HEK293 (cell line): ENCODE data around the gene BID.

Source experiments
- CTCF ChIA-PET: fragments of 350-600 bp; formaldehyde crosslinking; extraction: SDS; loops from one replicate; lab custom pipeline; 2021; ENCODE audit warnings: antibody characterized with exemption; lab: Yijun Ruan, JAX
- POLR2A ChIA-PET: fragments of 300-600 bp; formaldehyde crosslinking; extraction: SDS; loops from one replicate; lab custom pipeline; 2020; ENCODE audit warnings: antibody characterized with exemption, inconsistent platforms; lab: Yijun Ruan, JAX
- H3K27ac ChIP-seq: fragments of 200-500 bp; sonication (Bioruptor generic); 2 replicates; pipeline ENCODE4 v1.5.1; 2014; ENCODE audit warnings: low read depth, low read length, control low read depth, inconsistent platforms; ENCODE audit errors: extremely low read depth
- H3K36me3 ChIP-seq, 2 experiments: fragments of 200-500 bp in 1 of 2; sonication (Bioruptor generic) in 1 of 2; 1 replicate in 1 of 2; 2 replicates in 1 of 2; pipeline ENCODE4 v1.5.1; 2014 to 2017; ENCODE audit warnings: inconsistent platforms in 2 of 2, low read length in 2 of 2; ENCODE audit not compliant: control insufficient read depth in 2 of 2, insufficient read depth in 1 of 2
- H3K4me1 ChIP-seq: fragments of 200-500 bp; sonication (Bioruptor generic); 2 replicates; pipeline ENCODE4 v1.5.1; 2014; ENCODE audit warnings: mild to moderate bottlenecking, low read length, inconsistent platforms; ENCODE audit not compliant: control insufficient read depth, insufficient read depth
- H3K4me3 ChIP-seq: 2 replicates; pipeline ENCODE4 v1.5.1; 2011; ENCODE audit warnings: low read depth, mild to moderate bottlenecking, control low read depth, low read length, moderate library complexity
- H3K9me3 ChIP-seq: fragments of 200-500 bp; sonication (Bioruptor generic); 2 replicates; pipeline ENCODE4 v1.5.1; 2014; ENCODE audit warnings: low read depth, low read length, inconsistent platforms; ENCODE audit not compliant: control insufficient read depth, insufficient read depth
- BCL11A ChIP-seq: fragments of 450-650 bp; formaldehyde crosslinking; IDR thresholded peaks from 2 replicates; pipeline ENCODE4 v1.5.1; 2016; ENCODE audit warnings: low read depth, missing biosample characterization, missing genetic modification characterization
- GLI4 ChIP-seq: fragments of 450-650 bp; formaldehyde crosslinking; IDR thresholded peaks from 2 replicates; pipeline ENCODE4 v1.5.1; 2016; ENCODE audit warnings: missing biosample characterization, missing genetic modification characterization
- GLIS1 ChIP-seq: fragments of 450-650 bp; formaldehyde crosslinking; IDR thresholded peaks from 2 replicates; pipeline ENCODE4 v1.5.1; 2016; ENCODE audit warnings: missing biosample characterization, missing genetic modification characterization
- KLF8 ChIP-seq: fragments of 450-650 bp; formaldehyde crosslinking; IDR thresholded peaks from 2 replicates; pipeline ENCODE4 v1.5.1; 2016; ENCODE audit warnings: missing biosample characterization, missing genetic modification characterization
- MEIS1 ChIP-seq: sonication (generic); formaldehyde crosslinking; IDR thresholded peaks from 2 replicates; pipeline ENCODE4 v1.8.1; 2022; ENCODE audit warnings: missing genetic modification reagents, mild to moderate bottlenecking, borderline replicate concordance
- SP2 ChIP-seq: fragments of 450-650 bp; formaldehyde crosslinking; IDR thresholded peaks from 2 replicates; pipeline ENCODE4 v1.5.1; 2016; ENCODE audit warnings: missing biosample characterization, missing genetic modification characterization
- ZBTB17 ChIP-seq: fragments of 450-650 bp; formaldehyde crosslinking; IDR thresholded peaks from 2 replicates; pipeline ENCODE4 v1.5.1; 2016; ENCODE audit warnings: missing biosample characterization, missing genetic modification characterization
- ZNF114 ChIP-seq: fragments of 450-650 bp; formaldehyde crosslinking; IDR thresholded peaks from 2 replicates; pipeline ENCODE4 v1.5.0; 2017; ENCODE audit warnings: missing biosample characterization, missing genetic modification characterization
- ZNF211 ChIP-seq: fragments of 450-650 bp; formaldehyde crosslinking; IDR thresholded peaks from 2 replicates; pipeline ENCODE4 v1.5.1; 2016; ENCODE audit warnings: low read depth, missing biosample characterization, missing genetic modification characterization
- ZNF266 ChIP-seq: fragments of 450-650 bp; formaldehyde crosslinking; IDR thresholded peaks from 2 replicates; pipeline ENCODE4 v1.5.1; 2016; ENCODE audit warnings: missing biosample characterization, missing genetic modification characterization, low read depth
- ZNF280D ChIP-seq: fragments of 450-650 bp; formaldehyde crosslinking; IDR thresholded peaks from 2 replicates; pipeline ENCODE4 v1.5.1; 2016; ENCODE audit warnings: missing biosample characterization, missing genetic modification characterization
- ZNF341 ChIP-seq: fragments of 450-650 bp; formaldehyde crosslinking; IDR thresholded peaks from 2 replicates; pipeline ENCODE4; 2016; ENCODE audit warnings: low read depth, missing biosample characterization, missing genetic modification characterization
- ZNF398 ChIP-seq: fragments of 450-650 bp; formaldehyde crosslinking; IDR thresholded peaks from 2 replicates; pipeline ENCODE4 v1.5.1; 2017; ENCODE audit warnings: missing biosample characterization, missing genetic modification characterization
- ZNF416 ChIP-seq: fragments of 450-650 bp; formaldehyde crosslinking; IDR thresholded peaks from 2 replicates; pipeline ENCODE4 v1.5.1; 2016; ENCODE audit warnings: missing biosample characterization, missing genetic modification characterization
- ZNF433 ChIP-seq: fragments of 450-650 bp; formaldehyde crosslinking; IDR thresholded peaks from 2 replicates; pipeline ENCODE4 v1.5.1; 2016; ENCODE audit warnings: missing biosample characterization, missing genetic modification characterization, low read depth
- ZNF48 ChIP-seq: fragments of 450-650 bp; formaldehyde crosslinking; IDR thresholded peaks from 2 replicates; pipeline ENCODE4 v1.5.1; 2016; ENCODE audit warnings: missing biosample characterization, missing genetic modification characterization
- ZNF560 ChIP-seq: fragments of 450-650 bp; formaldehyde crosslinking; IDR thresholded peaks from 2 replicates; pipeline ENCODE4 v1.5.1; 2017; ENCODE audit warnings: missing biosample characterization, missing genetic modification characterization, borderline replicate concordance
- ZNF561 ChIP-seq: fragments of 450-650 bp; IDR thresholded peaks from 2 replicates; pipeline ENCODE4 v1.5.1; 2018; ENCODE audit warnings: missing biosample characterization, missing genetic modification characterization, borderline replicate concordance
- ZNF600 ChIP-seq: fragments of 450-650 bp; formaldehyde crosslinking; IDR thresholded peaks from 2 replicates; pipeline ENCODE4 v1.5.1; 2016; ENCODE audit warnings: missing biosample characterization, missing genetic modification characterization
- ZNF654 ChIP-seq: fragments of 450-650 bp; formaldehyde crosslinking; IDR thresholded peaks from 2 replicates; pipeline ENCODE4 v1.5.1; 2016; ENCODE audit warnings: low read depth, missing biosample characterization, missing genetic modification characterization
- ZNF664 ChIP-seq: fragments of 450-650 bp; formaldehyde crosslinking; IDR thresholded peaks from 2 replicates; pipeline ENCODE4 v1.5.1; 2016; ENCODE audit warnings: missing biosample characterization, missing genetic modification characterization
- ZNF701 ChIP-seq: fragments of 450-650 bp; formaldehyde crosslinking; IDR thresholded peaks from 2 replicates; pipeline ENCODE4 v1.5.1; 2016; ENCODE audit warnings: missing biosample characterization, missing genetic modification characterization

The BID gene

GRCh38 chr22:17705951-17706900 is 68.0 kb downstream of the BID start (continued):
- no peak for TF ChIP-seq BCL11A
- TF ChIP-seq ZNF398 (tag by site-specific recombination): no peak
- peak; percentile 73 for TF ChIP-seq ZBTB17 (tag by site-specific recombination)
- no peak for TF ChIP-seq ZNF280D (tag by site-specific recombination)
- TF ChIP-seq KLF8 (tag by site-specific recombination): no peak
- no peak for TF ChIP-seq ZNF664
- TF ChIP-seq ZNF654: no peak
- TF ChIP-seq ZNF211: no peak
- TF ChIP-seq ZNF600 (tag by site-specific recombination): peak; percentile 43; the same call in 1 of the 2 replicates
- no peak for TF ChIP-seq ZNF48 (tag by site-specific recombination)
- no peak for TF ChIP-seq ZNF701 (tag by site-specific recombination)
- no peak for TF ChIP-seq SP2 (tag by site-specific recombination)
- no peak for TF ChIP-seq ZNF266 (tag by site-specific recombination)
- TF ChIP-seq ZNF561 (tag by site-specific recombination): no peak
- TF ChIP-seq ZNF560: no peak
- TF ChIP-seq ZNF416: no peak

GRCh38 chr22:17705546-17705945 is 68.7 kb downstream of the BID start:
- Histone ChIP-seq H3K36me3 (peaks cover 5 to 14% of the 10 kb centered on the region in 2 experiments), H3K4me1 (peaks cover 14% of the 10 kb centered on the region; the same call in 1 of the 2 replicates), H3K27ac (no peak overlapping the region), H3K4me3 (no peak overlapping the region), H3K9me3 (no peaks in the 10 kb centered on the region)
- TF ChIP-seq ZNF341 (tag by site-specific recombination): no peak
- no peak for TF ChIP-seq ZNF433 (tag by site-specific recombination)
- TF ChIP-seq GLIS1 (tag by site-specific recombination): no peak
- no peak for TF ChIP-seq ZNF561 (tag by site-specific recombination)
- no peak for TF ChIP-seq ZNF114 (tag by site-specific recombination)
- TF ChIP-seq GLI4: no peak
- no peak for TF ChIP-seq MEIS1 (CRISPR knock-in tag)
- ChIA-PET POLR2A (no interaction called here), CTCF (no interaction called here)
